Putamen (tissue), 1 donor: ENCODE data around the gene FBXW8.

Source experiments
- DNase-seq: peaks from one replicate; pipeline ENCODE4 v3.0.0-alpha.2; 2016; ENCODE audit warnings: low spot score

Gene FBXW8

GRCh38 chr12:117080661-117081144 lies 170.0 kb downstream of the FBXW8 start:
- DNase-seq = no peak
